H1 (cell line): ENCODE measurements around the gene DENND1A. TPM values are rescaled to one million over a fixed set of nuclear protein-coding genes. Genes with fewer than 3 reads are reported as not detected.

Experiments
- CTCF ChIA-PET: fragments of 300-600 bp; sonication (Branson Sonifier 250); formaldehyde crosslinking; loops from one replicate; lab custom pipeline; 2021; ENCODE audit not compliant: partially characterized antibody; lab: Charles Lee
- POLR2A ChIA-PET: fragments of 300-600 bp; sonication (Branson Sonifier 250); formaldehyde crosslinking; loops from one replicate; lab custom pipeline; 2021; ENCODE audit warnings: inconsistent platforms; ENCODE audit not compliant: partially characterized antibody; lab: Charles Lee
- DNase-seq, 2 experiments: peaks; one replicate each; pipeline versions ENCODE4 v3.0.0 to v3.0.0-alpha.2; 2010 to 2022; ENCODE audit warnings: low spot score in 2 of 2, low read depth in 1 of 2, mixed read lengths in 1 of 2
- FAIRE-seq: peaks from 2 replicates; lab custom pipeline; 2011; peaks lifted over from hg19 to GRCh38; lab: Jason Lieb, UNC
- H2AFZ ChIP-seq: 2 replicates; pipeline ENCODE4 v1.8.1; 2012; ENCODE audit warnings: low read length, inconsistent platforms
- H2AK5ac ChIP-seq: 2 replicates; pipeline ENCODE4 v1.6.1; 2013; ENCODE audit warnings: low read depth, low read length
- H2BK120ac ChIP-seq: replicated peaks from 2 replicates; pipeline ENCODE3; 2013; ENCODE audit warnings: low read depth, low read length, inconsistent platforms
- H2BK12ac ChIP-seq: 2 replicates; pipeline ENCODE4 v1.6.1; 2013; ENCODE audit warnings: low read depth, low read length
- H2BK15ac ChIP-seq: 2 replicates; pipeline ENCODE4 v1.6.1; 2013; ENCODE audit warnings: low read length
- H2BK20ac ChIP-seq: 2 replicates; pipeline ENCODE4 v1.6.1; 2013; ENCODE audit warnings: low read length
- H2BK5ac ChIP-seq: 2 replicates; pipeline ENCODE4 v1.6.1; 2013; ENCODE audit warnings: low read depth, low read length
- H3K14ac ChIP-seq: 2 replicates; pipeline ENCODE4 v1.6.1; 2013; ENCODE audit warnings: inconsistent platforms; ENCODE audit not compliant: insufficient read length
- H3K18ac ChIP-seq: 2 replicates; pipeline ENCODE4 v1.6.1; 2013; ENCODE audit warnings: low read length; ENCODE audit errors: extremely low read depth
- H3K23ac ChIP-seq: 2 replicates; pipeline ENCODE4 v1.6.1; 2013; ENCODE audit warnings: inconsistent platforms; ENCODE audit not compliant: insufficient read length
- H3K23me2 ChIP-seq: 2 replicates; pipeline ENCODE4 v1.6.1; 2013; ENCODE audit warnings: low read depth, low read length
- H3K27ac ChIP-seq: 2 replicates; pipeline ENCODE4 v1.6.1; 2011; ENCODE audit warnings: low read depth, low read length, inconsistent platforms
- H3K27me3 ChIP-seq, 4 experiments: replicated peaks in 1 of 4; 1 replicate in 1 of 4; 2 replicates in 3 of 4; pipeline versions ENCODE4 v1.6.1 to v1.8.1; 2011 to 2013; ENCODE audit warnings: low read length in 3 of 4, mild to moderate bottlenecking in 3 of 4, inconsistent platforms in 2 of 4, mixed read lengths in 2 of 4, moderate library complexity in 1 of 4; ENCODE audit not compliant: control insufficient read depth in 3 of 4, insufficient read depth in 3 of 4; ENCODE audit errors: extremely low read depth in 1 of 4
- H3K36me3 ChIP-seq, 4 experiments: 2 replicates each; pipeline versions ENCODE4 v1.6.1 to v1.8.1; 2011 to 2013; ENCODE audit warnings: mild to moderate bottlenecking in 4 of 4, low read length in 3 of 4, moderate library complexity in 2 of 4, control low read depth in 1 of 4, inconsistent platforms in 1 of 4; ENCODE audit not compliant: insufficient read depth in 4 of 4, control insufficient read depth in 2 of 4
- H3K4ac ChIP-seq: replicated peaks from 2 replicates; pipeline ENCODE3; 2013; ENCODE audit warnings: low read length, low read depth, mixed read lengths, inconsistent platforms; ENCODE audit not compliant: insufficient read length
- H3K4me1 ChIP-seq, 4 experiments: replicated peaks in 1 of 4; 1 replicate in 1 of 4; 2 replicates in 3 of 4; pipeline versions ENCODE4 v1.6.1 to v1.8.1; 2011 to 2013; ENCODE audit warnings: low read length in 3 of 4, inconsistent platforms in 2 of 4, mixed read lengths in 1 of 4; ENCODE audit not compliant: insufficient read depth in 4 of 4, control insufficient read depth in 3 of 4
- H3K4me2 ChIP-seq, 2 experiments: 2 replicates each; pipeline versions ENCODE4 v1.6.1 to v1.8.1; 2011 to 2013; ENCODE audit warnings: low read depth in 2 of 2, low read length in 2 of 2, control low read depth in 1 of 2, inconsistent platforms in 1 of 2, mild to moderate bottlenecking in 1 of 2; ENCODE audit not compliant: insufficient read depth in 1 of 2
- H3K4me3 ChIP-seq, 4 experiments: fragments of 200-600, 300-600 bp in 1 of 4; sonication (generic), shearing (Covaris generic), sonication (Bioruptor Twin) in 1 of 4; 2 replicates each; pipeline versions ENCODE4 v1.5.1 to v1.8.1; 2011 to 2016; ENCODE audit warnings: low read length in 4 of 4, low read depth in 3 of 4, control low read depth in 2 of 4, inconsistent platforms in 2 of 4, mild to moderate bottlenecking in 2 of 4, mixed read lengths in 1 of 4, moderate library complexity in 1 of 4; ENCODE audit not compliant: insufficient read depth in 2 of 4; ENCODE audit errors: extremely low read depth in 1 of 4
- H3K56ac ChIP-seq: replicated peaks from 2 replicates; pipeline ENCODE3; 2013; ENCODE audit warnings: low read depth, mild to moderate bottlenecking, mixed read lengths, low read length, inconsistent platforms; ENCODE audit not compliant: insufficient read length
- H3K79me1 ChIP-seq: 2 replicates; pipeline ENCODE4 v1.6.1; 2013; ENCODE audit warnings: low read depth, low read length, control low read depth
- H3K79me2 ChIP-seq, 2 experiments: 2 replicates each; pipeline versions ENCODE4 v1.6.1 to v1.8.1; 2012 to 2013; ENCODE audit warnings: low read length in 2 of 2, mild to moderate bottlenecking in 2 of 2, inconsistent platforms in 1 of 2; ENCODE audit not compliant: insufficient read depth in 2 of 2, control insufficient read depth in 1 of 2
- H3K9ac ChIP-seq, 4 experiments: replicated peaks in 1 of 4; 1 replicate in 1 of 4; 2 replicates in 3 of 4; pipeline versions ENCODE4 v1.6.1 to v1.8.1; 2011 to 2013; ENCODE audit warnings: low read depth in 3 of 4, low read length in 3 of 4, control low read depth in 2 of 4, mild to moderate bottlenecking in 2 of 4, moderate library complexity in 2 of 4, inconsistent platforms in 1 of 4; ENCODE audit errors: extremely low read depth in 1 of 4
- H3K9me3 ChIP-seq, 2 experiments: 2 replicates each; pipeline versions ENCODE4 v1.6.1 to v1.8.1; 2012 to 2013; ENCODE audit warnings: mild to moderate bottlenecking in 2 of 2, moderate library complexity in 2 of 2, control low read depth in 1 of 2, inconsistent platforms in 1 of 2, low read depth in 1 of 2, low read length in 1 of 2, mixed read lengths in 1 of 2; ENCODE audit not compliant: insufficient read depth in 2 of 2
- H4K20me1 ChIP-seq, 2 experiments: replicated peaks in 1 of 2; 2 replicates each; pipeline versions ENCODE3 to v1.8.1; 2011 to 2013; ENCODE audit warnings: inconsistent platforms in 2 of 2, low read length in 2 of 2, mild to moderate bottlenecking in 1 of 2; ENCODE audit not compliant: insufficient read depth in 2 of 2, control insufficient read depth in 1 of 2
- H4K5ac ChIP-seq: 2 replicates; pipeline ENCODE4 v1.6.1; 2013; ENCODE audit warnings: low read length, low read depth, mixed read lengths, inconsistent platforms; ENCODE audit not compliant: insufficient read length
- H4K8ac ChIP-seq: 2 replicates; pipeline ENCODE4 v1.8.0; 2013; ENCODE audit warnings: mild to moderate bottlenecking, moderate library complexity, low read length, inconsistent platforms; ENCODE audit not compliant: insufficient read depth; ENCODE audit errors: extremely low read depth
- H4K91ac ChIP-seq: replicated peaks from 2 replicates; pipeline ENCODE3; 2013; ENCODE audit warnings: low read length, mixed read lengths, inconsistent platforms; ENCODE audit not compliant: insufficient read length
- MAFK ChIP-seq: IDR thresholded peaks from 2 replicates; pipeline ENCODE4 v1.6.1; 2012; ENCODE audit warnings: low read depth, mild to moderate bottlenecking, improper control_type of control experiment, low read length
- YY1 ChIP-seq: IDR thresholded peaks from 2 replicates; pipeline ENCODE4 v1.6.1; 2011; ENCODE audit warnings: low read depth, mild to moderate bottlenecking, low read length
- WGBS, 2 experiments: shearing (Covaris generic) in 1 of 2; methylation state at CpG; one replicate each; pipeline versions ENCODE4 v1.1.6 to v1.1.7; 2013 to 2015; ENCODE audit warnings: low lambda C conversion rate in 2 of 2, mixed read lengths in 2 of 2, inconsistent platforms in 1 of 2, low coverage in 1 of 2, missing lambda C conversion rate in 1 of 2; ENCODE audit not compliant: insufficient replicate concordance in 2 of 2, insufficient coverage in 1 of 2, insufficient read length in 1 of 2; ENCODE audit errors: extremely low coverage in 1 of 2, missing lambda C conversion rate in 1 of 2; 5-methylcytosine and 5-hydroxymethylcytosine counted together
- polyA plus RNA-seq, 7 experiments: library from polyadenylated mRNA; depleted of rRNA in 3 of 7; stranded (reverse) in 5 of 7; unstranded in 2 of 7; fragments of >200 nt in 5 of 7; fragments of 200-250 nt in 2 of 7; gene quantifications; 1 replicate in 5 of 7; 2 replicates in 1 of 7; 4 replicates in 1 of 7; pipeline versions ENCODE4 v1.2.1 to v1.2.3, GENCODE V29; 2011 to 2013; ENCODE audit warnings: missing spikeins in 2 of 7, mixed read lengths in 2 of 7
- total RNA-seq: library from RNA; stranded (reverse); fragmentation: NEBNext Ultra II Directional; extraction: Animal tissue kit (Norgen Biotek cat#: 25700); gene quantifications from 2 replicates; pipeline ENCODE4 v1.2.1, GENCODE V29; 2021

Gene DENND1A
- total and polyA plus RNA-seq, 2 of the 8 experiments (the other 6 are each of a cell fraction or from before 2014, with no cell fraction given): 24.1 to 26.4 TPM

GRCh38 chr9:123933440-123934212 is 3.7 kb upstream of the DENND1A start:
- Histone ChIP-seq H4K8ac (no peak overlapping the region), H3K9ac (no peak overlapping the region), H3K36me3 (no peaks in the 10 kb centered on the region), H3K4me1 (peaks cover 0 to 4% (median 4%) of the 10 kb centered on the region in 4 experiments), H2BK120ac (no peak overlapping the region), H4K20me1 (peaks cover 0 to 2% of the 10 kb centered on the region in 2 experiments), H3K79me2 (peaks cover 0 to 7% of the 10 kb centered on the region in 2 experiments; a peak in 2 of 4 replicates), H3K23me2 (peaks cover 8% of the 10 kb centered on the region; the same call in 1 of the 2 replicates), H3K9me3 (peaks cover 0 to 3% of the 10 kb centered on the region in 2 experiments; a peak in 1 of 4 replicates), H2BK12ac (no peak overlapping the region), H3K27ac (no peak overlapping the region), H2AFZ (no peak overlapping the region), H2BK20ac (no peak overlapping the region), H3K4me2 (no peak overlapping the region), H2AK5ac (no peak overlapping the region), H3K4me3 (no peak overlapping the region), H4K91ac (no peak overlapping the region), H4K5ac (no peak overlapping the region), H3K18ac (no peak overlapping the region), H3K56ac (no peak overlapping the region), H3K79me1 (no peaks in the 10 kb centered on the region), H3K27me3 (no peaks in the 10 kb centered on the region), H3K4ac (no peak overlapping the region), H2BK5ac (no peak overlapping the region), H3K23ac (no peak overlapping the region), H3K14ac (no peak overlapping the region), H2BK15ac (no peak overlapping the region; the same call in 1 of the 2 replicates)
- ChIA-PET POLR2A (interaction anchor here (1.3 kb wide), 1 partner anchor 71 kb away, joined by 3 read pairs; no protein-coding TSS in a partner anchor), CTCF (interaction anchor here (1.0 to 1.3 kb wide), 2 partner anchors 27 to 72 kb away, joined by 3 read pairs; no protein-coding TSS in a partner anchor)
- DNase-seq: peak in 1 of 2 experiments; percentile 24
- WGBS, 2 experiments: 88% methylated on average over 5 of the region's 5 CpGs; no CpG with 5 or more reads in 1 of the 2 experiments
- FAIRE-seq: no peak
- TF ChIP-seq YY1 (no peak), MAFK (no peak)
